H9 (cell line): ENCODE data around the gene DDX27. TPM values are rescaled to one million over a fixed set of nuclear protein-coding genes. Genes with fewer than 3 reads are reported as not detected.

Experiments
- DNase-seq: peaks from one replicate; pipeline ENCODE4 v3.0.0-alpha.2; 2017
- H2AFZ ChIP-seq: one replicate; pipeline ENCODE4 v1.6.1; 2013; ENCODE audit warnings: mild to moderate bottlenecking, low read length, control low read depth, moderate library complexity
- H2AK5ac ChIP-seq: 2 replicates; pipeline ENCODE4 v1.6.1; 2013; ENCODE audit warnings: low read length, control low read depth, mixed read lengths; ENCODE audit not compliant: insufficient read length
- H2BK120ac ChIP-seq: one replicate; pipeline ENCODE4 v1.6.1; 2013; ENCODE audit warnings: low read depth, mild to moderate bottlenecking, low read length, control low read depth, inconsistent platforms; ENCODE audit not compliant: poor library complexity, severe bottlenecking
- H2BK12ac ChIP-seq: 2 replicates; pipeline ENCODE4 v1.6.1; 2013; ENCODE audit warnings: low read length, control low read depth, mixed read lengths, low read depth; ENCODE audit not compliant: insufficient read length
- H2BK15ac ChIP-seq: 2 replicates; pipeline ENCODE4 v1.6.1; 2013; ENCODE audit warnings: low read depth, low read length, control low read depth
- H2BK20ac ChIP-seq: one replicate; pipeline ENCODE4 v1.6.1; 2013; ENCODE audit warnings: low read depth, mild to moderate bottlenecking, low read length, control low read depth, inconsistent platforms; ENCODE audit not compliant: poor library complexity, severe bottlenecking
- H2BK5ac ChIP-seq: 2 replicates; pipeline ENCODE4 v1.6.1; 2013; ENCODE audit warnings: low read length, control low read depth, mixed read lengths; ENCODE audit not compliant: insufficient read length
- H3K14ac ChIP-seq: 2 replicates; pipeline ENCODE4 v1.6.1; 2013; ENCODE audit warnings: low read length, control low read depth; ENCODE audit not compliant: insufficient read depth
- H3K18ac ChIP-seq: 2 replicates; pipeline ENCODE4 v1.6.1; 2013; ENCODE audit warnings: low read depth, mild to moderate bottlenecking, mixed read lengths, low read length, control low read depth; ENCODE audit not compliant: insufficient read length
- H3K23ac ChIP-seq: 2 replicates; pipeline ENCODE4 v1.6.1; 2013; ENCODE audit warnings: low read length, control low read depth, mixed read lengths, low read depth; ENCODE audit not compliant: insufficient read length
- H3K23me2 ChIP-seq: 2 replicates; pipeline ENCODE4 v1.6.1; 2013; ENCODE audit warnings: low read depth, mild to moderate bottlenecking, mixed read lengths, low read length, control low read depth; ENCODE audit not compliant: insufficient read length, poor library complexity, severe bottlenecking
- H3K27ac ChIP-seq: 2 replicates; pipeline ENCODE4 v1.5.1; 2013; ENCODE audit warnings: low read length, control low read depth, mixed read lengths, low read depth; ENCODE audit not compliant: insufficient read length
- H3K27me3 ChIP-seq: 2 replicates; pipeline ENCODE4 v1.6.1; 2013; ENCODE audit warnings: low read length, control low read depth, inconsistent platforms; ENCODE audit not compliant: insufficient read depth
- H3K4ac ChIP-seq: 2 replicates; pipeline ENCODE4 v1.6.1; 2013; ENCODE audit warnings: low read depth, mild to moderate bottlenecking, control low read depth, inconsistent platforms, low read length, moderate library complexity
- H3K4me1 ChIP-seq: 2 replicates; pipeline ENCODE4 v1.6.1; 2013; ENCODE audit warnings: low read length, control low read depth, inconsistent platforms; ENCODE audit not compliant: insufficient read depth
- H3K4me2 ChIP-seq: 2 replicates; pipeline ENCODE4 v1.6.1; 2013; ENCODE audit warnings: low read length, control low read depth, mixed read lengths; ENCODE audit not compliant: insufficient read length, insufficient read depth
- H3K56ac ChIP-seq: 2 replicates; pipeline ENCODE4 v1.6.1; 2013; ENCODE audit warnings: low read depth, mild to moderate bottlenecking, mixed read lengths, low read length, control low read depth; ENCODE audit not compliant: insufficient read length
- H3K79me1 ChIP-seq: 2 replicates; pipeline ENCODE4 v1.6.1; 2013; ENCODE audit warnings: low read depth, mild to moderate bottlenecking, moderate library complexity, low read length, control low read depth, inconsistent platforms; ENCODE audit not compliant: insufficient read depth, poor library complexity, severe bottlenecking
- H3K79me2 ChIP-seq: 2 replicates; pipeline ENCODE4 v1.6.1; 2013; ENCODE audit warnings: low read length, control low read depth, inconsistent platforms; ENCODE audit not compliant: insufficient read depth
- H3K9ac ChIP-seq: 2 replicates; pipeline ENCODE4 v1.6.1; 2013; ENCODE audit warnings: low read length, control low read depth, mixed read lengths; ENCODE audit not compliant: insufficient read length; ENCODE audit errors: extremely low read depth
- H3K9me3 ChIP-seq: one replicate; pipeline ENCODE4 v1.6.1; 2013; ENCODE audit warnings: low read depth, low read length, inconsistent platforms; ENCODE audit not compliant: control insufficient read depth
- H3T11ph ChIP-seq: one replicate; pipeline ENCODE4 v1.6.1; 2013; ENCODE audit warnings: mild to moderate bottlenecking, low read length, control low read depth, inconsistent platforms
- H4K20me1 ChIP-seq: one replicate; pipeline ENCODE4 v1.6.1; 2013; ENCODE audit not compliant: control insufficient read depth, insufficient read length, insufficient read depth
- H4K5ac ChIP-seq: 2 replicates; pipeline ENCODE4 v1.6.1; 2013; ENCODE audit warnings: low read depth, mild to moderate bottlenecking, mixed read lengths, low read length, control low read depth; ENCODE audit not compliant: insufficient read length
- H4K8ac ChIP-seq: replicated peaks from 2 replicates; pipeline ENCODE4 v1.6.1; 2013; ENCODE audit warnings: low read length, control low read depth, mixed read lengths, low read depth; ENCODE audit not compliant: insufficient read length
- H4K91ac ChIP-seq: 2 replicates; pipeline ENCODE4 v1.6.1; 2013; ENCODE audit warnings: low read depth, mild to moderate bottlenecking, moderate library complexity, mixed read lengths, low read length, control low read depth; ENCODE audit not compliant: insufficient read length
- H3K27ac Mint-ChIP-seq, 3 experiments: 2 replicates in 2 of 3; 3 replicates in 1 of 3; pipeline ENCODE4 v1.8.0; 2020 to 2021; ENCODE audit warnings: mixed read lengths in 3 of 3, mild to moderate bottlenecking in 1 of 3, moderate library complexity in 1 of 3
- H3K27me3 Mint-ChIP-seq: 2 replicates; pipeline ENCODE4 v1.8.0; 2021; ENCODE audit warnings: low read depth, mild to moderate bottlenecking, moderate library complexity, mixed read lengths
- H3K36me3 Mint-ChIP-seq, 3 experiments: 2 replicates in 2 of 3; 3 replicates in 1 of 3; pipeline ENCODE4 v1.8.0; 2020 to 2021; ENCODE audit warnings: low read depth in 3 of 3, mixed read lengths in 3 of 3; ENCODE audit not compliant: insufficient read depth in 1 of 3
- H3K4me1 Mint-ChIP-seq, 2 experiments: 2 replicates each; pipeline ENCODE4 v1.8.0; 2020; ENCODE audit warnings: mixed read lengths in 2 of 2
- H3K4me3 Mint-ChIP-seq, 2 experiments: 2 replicates in 1 of 2; 3 replicates in 1 of 2; pipeline ENCODE4 v1.8.0; 2020 to 2021; ENCODE audit warnings: mild to moderate bottlenecking in 2 of 2, mixed read lengths in 2 of 2, moderate library complexity in 1 of 2
- H3K9me3 Mint-ChIP-seq, 2 experiments: 2 replicates in 1 of 2; 3 replicates in 1 of 2; pipeline ENCODE4 v1.8.0; 2020; ENCODE audit warnings: mild to moderate bottlenecking in 2 of 2, mixed read lengths in 2 of 2, moderate library complexity in 1 of 2
- WGBS: extraction: QIAGEN DNeasy Blood & Tissue Kit; methylation state at CpG from one replicate; pipeline ENCODE4 v1.1.7; 2013; ENCODE audit warnings: missing lambda C conversion rate, low lambda C conversion rate, mixed read lengths; ENCODE audit not compliant: insufficient read length; ENCODE audit errors: extremely low coverage; 5-methylcytosine and 5-hydroxymethylcytosine counted together
- total RNA-seq: library from RNA; stranded (reverse); gene quantifications from 2 replicates; pipeline ENCODE4 v1.2.1, GENCODE V29; 2021
- TF ChIP-seq, protein P1 (sequence below): fragments of 200-600 bp; sonication (generic); conservative IDR thresholded peaks from 3 replicates; pipeline ENCODE4 v1.8.0; 2021; ENCODE audit warnings: antibody characterized with exemption, mild to moderate bottlenecking

The DDX27 gene
- total RNA-seq, 1 experiment from 2014 or later: 46.9 TPM

GRCh38 chr20:49184691-49185070, 34.5 kb upstream of the DDX27 start:
- Mint-ChIP-seq H3K27me3 (no peaks in the 10 kb centered on the region; the same call in 1 of the 2 replicates), H3K27ac (no peak overlapping the region), H3K9me3 (no peaks in the 10 kb centered on the region), H3K4me3 (no peak overlapping the region), H3K36me3 (peaks cover 0 to 4% (median 0%) of the 10 kb centered on the region in 3 experiments; a peak in 3 of 7 replicates), H3K4me1 (peaks cover 39 to 40% of the 10 kb centered on the region in 2 experiments)
- Histone ChIP-seq H3K4ac (no peak overlapping the region), H4K8ac (no peak overlapping the region), H2AFZ (no peak overlapping the region), H3K23ac (no peak overlapping the region), H3K14ac (no peak overlapping the region), H3K56ac (no peak overlapping the region), H3K27ac (no peak overlapping the region), H2BK20ac (no peak overlapping the region), H2BK120ac (no peak overlapping the region), H2AK5ac (no peak overlapping the region), H3K27me3 (no peaks in the 10 kb centered on the region), H2BK5ac (no peak overlapping the region), H2BK12ac (no peak overlapping the region), H3T11ph (no peak overlapping the region), H3K4me2 (no peak overlapping the region), H3K18ac (no peak overlapping the region), H3K23me2 (peaks cover 9% of the 10 kb centered on the region), H4K20me1 (no peaks in the 10 kb centered on the region), H3K79me1 (peaks cover 7% of the 10 kb centered on the region), H3K79me2 (peaks cover 47% of the 10 kb centered on the region), H2BK15ac (no peak overlapping the region), H3K4me1 (no peaks in the 10 kb centered on the region; the same call in 1 of the 2 replicates), H4K5ac (no peak overlapping the region), H4K91ac (no peak overlapping the region), H3K9me3 (no peaks in the 10 kb centered on the region), H3K9ac (no peak overlapping the region)
- DNase-seq: no peak
- WGBS: no CpG with 5 or more reads among the region's 3 CpGs
- TF ChIP-seq, protein P1, sequence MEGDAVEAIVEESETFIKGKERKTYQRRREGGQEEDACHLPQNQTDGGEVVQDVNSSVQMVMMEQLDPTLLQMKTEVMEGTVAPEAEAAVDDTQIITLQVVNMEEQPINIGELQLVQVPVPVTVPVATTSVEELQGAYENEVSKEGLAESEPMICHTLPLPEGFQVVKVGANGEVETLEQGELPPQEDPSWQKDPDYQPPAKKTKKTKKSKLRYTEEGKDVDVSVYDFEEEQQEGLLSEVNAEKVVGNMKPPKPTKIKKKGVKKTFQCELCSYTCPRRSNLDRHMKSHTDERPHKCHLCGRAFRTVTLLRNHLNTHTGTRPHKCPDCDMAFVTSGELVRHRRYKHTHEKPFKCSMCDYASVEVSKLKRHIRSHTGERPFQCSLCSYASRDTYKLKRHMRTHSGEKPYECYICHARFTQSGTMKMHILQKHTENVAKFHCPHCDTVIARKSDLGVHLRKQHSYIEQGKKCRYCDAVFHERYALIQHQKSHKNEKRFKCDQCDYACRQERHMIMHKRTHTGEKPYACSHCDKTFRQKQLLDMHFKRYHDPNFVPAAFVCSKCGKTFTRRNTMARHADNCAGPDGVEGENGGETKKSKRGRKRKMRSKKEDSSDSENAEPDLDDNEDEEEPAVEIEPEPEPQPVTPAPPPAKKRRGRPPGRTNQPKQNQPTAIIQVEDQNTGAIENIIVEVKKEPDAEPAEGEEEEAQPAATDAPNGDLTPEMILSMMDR: no peak
